ENCODE measurements around the gene OR56A1. TPM values are rescaled to one million over a fixed set of nuclear protein-coding genes. Genes with fewer than 3 reads are reported as not detected.

The OR56A1 gene
- total RNA-seq, 1 experiment from 2014 or later, result not detected

DNA sequence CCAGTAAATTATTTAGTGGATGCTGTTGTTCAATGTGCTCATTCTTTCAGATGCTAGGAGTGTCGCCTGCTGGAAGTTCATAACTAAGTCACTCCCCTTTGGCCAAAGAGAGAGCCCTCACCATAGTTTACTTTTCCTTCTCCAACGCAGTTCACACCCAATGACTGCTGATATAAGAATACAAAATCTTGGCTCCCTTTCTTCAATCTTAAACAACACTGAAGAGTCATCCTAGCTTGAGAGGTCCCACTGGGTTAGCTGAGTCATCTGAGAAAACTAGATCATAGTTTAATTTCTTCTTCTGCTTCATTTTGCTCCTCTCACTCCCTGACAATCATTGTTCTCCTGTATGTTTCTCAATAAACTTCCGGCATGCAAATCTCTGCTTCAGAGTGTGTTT, 38.4 kb downstream of the OR56A1 start:
- TF ChIP-seq, protein P1, sequence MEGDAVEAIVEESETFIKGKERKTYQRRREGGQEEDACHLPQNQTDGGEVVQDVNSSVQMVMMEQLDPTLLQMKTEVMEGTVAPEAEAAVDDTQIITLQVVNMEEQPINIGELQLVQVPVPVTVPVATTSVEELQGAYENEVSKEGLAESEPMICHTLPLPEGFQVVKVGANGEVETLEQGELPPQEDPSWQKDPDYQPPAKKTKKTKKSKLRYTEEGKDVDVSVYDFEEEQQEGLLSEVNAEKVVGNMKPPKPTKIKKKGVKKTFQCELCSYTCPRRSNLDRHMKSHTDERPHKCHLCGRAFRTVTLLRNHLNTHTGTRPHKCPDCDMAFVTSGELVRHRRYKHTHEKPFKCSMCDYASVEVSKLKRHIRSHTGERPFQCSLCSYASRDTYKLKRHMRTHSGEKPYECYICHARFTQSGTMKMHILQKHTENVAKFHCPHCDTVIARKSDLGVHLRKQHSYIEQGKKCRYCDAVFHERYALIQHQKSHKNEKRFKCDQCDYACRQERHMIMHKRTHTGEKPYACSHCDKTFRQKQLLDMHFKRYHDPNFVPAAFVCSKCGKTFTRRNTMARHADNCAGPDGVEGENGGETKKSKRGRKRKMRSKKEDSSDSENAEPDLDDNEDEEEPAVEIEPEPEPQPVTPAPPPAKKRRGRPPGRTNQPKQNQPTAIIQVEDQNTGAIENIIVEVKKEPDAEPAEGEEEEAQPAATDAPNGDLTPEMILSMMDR (IDR thresholded peaks at IDR 0.05; ENCODE audit: unreplicated experiment), result no peak
- Mint-ChIP-seq H3K27ac (ENCODE audit: unreplicated experiment) (no peak overlapping the region), H3K4me3 (ENCODE audit: low read depth, unreplicated experiment) (no peak overlapping the region), H3K27me3 (ENCODE audit: unreplicated experiment) (no peaks in the 10 kb centered on the region), H3K36me3 (ENCODE audit: insufficient read depth, unreplicated experiment) (no peaks in the 10 kb centered on the region), H3K9me3 (ENCODE audit: low read depth, unreplicated experiment) (no peaks in the 10 kb centered on the region), H3K4me1 (ENCODE audit: low read depth, unreplicated experiment) (no peaks in the 10 kb centered on the region)
- CTCF ChIA-PET, result interaction anchor here (1.0 kb wide), 2 partner anchors 362 to 371 kb away, joined by 7 to 9 read pairs; no protein-coding TSS in a partner anchor
- no peak for DNase-seq
- intact Hi-C loops (cut with micrococcal nuclease; ENCODE audit: unreplicated experiment), result loop anchor here (1.0 kb wide), 1 partner anchor 361 kb away; no protein-coding TSS in a partner anchor
- no TSS peak for BruUV-seq (replicated peaks)

DNA sequence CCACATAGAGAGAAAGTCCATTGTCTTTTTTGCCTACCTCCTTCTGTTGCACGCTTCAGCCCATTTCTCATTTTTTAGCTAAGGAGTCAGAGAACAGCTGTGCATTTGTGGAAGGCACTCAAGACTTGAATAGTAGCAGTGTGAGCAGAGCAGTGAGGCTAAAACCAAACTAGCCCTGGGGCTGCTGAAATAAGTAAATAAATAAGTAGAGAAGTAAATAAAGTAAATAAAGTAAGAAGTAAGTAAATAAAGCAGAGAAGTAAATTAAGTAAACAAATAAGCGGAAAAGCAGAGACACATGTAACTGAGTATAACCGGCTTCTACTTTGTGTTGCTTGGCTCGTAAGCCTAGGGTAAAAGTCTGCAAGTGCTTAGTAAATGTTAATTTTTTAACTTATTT, 41.4 kb downstream of the OR56A1 start:
- TF ChIP-seq, protein P1 (IDR thresholded peaks at IDR 0.05; ENCODE audit: unreplicated experiment), result no peak
- CTCF ChIA-PET, result no interaction called here
- no TSS peak for BruUV-seq (replicated peaks)
- Mint-ChIP-seq H3K9me3 (ENCODE audit: low read depth, unreplicated experiment) (no peaks in the 10 kb centered on the region), H3K4me1 (ENCODE audit: low read depth, unreplicated experiment) (no peaks in the 10 kb centered on the region), H3K27me3 (ENCODE audit: unreplicated experiment) (no peaks in the 10 kb centered on the region), H3K36me3 (ENCODE audit: insufficient read depth, unreplicated experiment) (no peaks in the 10 kb centered on the region), H3K4me3 (ENCODE audit: low read depth, unreplicated experiment) (no peak overlapping the region), H3K27ac (ENCODE audit: unreplicated experiment) (no peak overlapping the region)
- no peak for DNase-seq
- intact Hi-C loops (cut with micrococcal nuclease; ENCODE audit: unreplicated experiment), result no loop called here

- TF ChIP-seq, protein P1 (IDR thresholded peaks at IDR 0.05; ENCODE audit: unreplicated experiment), result no peak
- DNase-seq, result no peak
- H3K9me3 Mint-ChIP-seq (ENCODE audit: low read depth, unreplicated experiment), result no peaks in the 10 kb centered on the region
- H3K27ac Mint-ChIP-seq (ENCODE audit: unreplicated experiment), result no peak within 1 kb of the TSS
- no peaks in the 10 kb centered on the region for H3K36me3 Mint-ChIP-seq (ENCODE audit: insufficient read depth, unreplicated experiment)
- BruUV-seq (replicated peaks), result no TSS peak
- H3K27me3 Mint-ChIP-seq (ENCODE audit: unreplicated experiment), result no peaks in the 10 kb centered on the region
- CTCF ChIA-PET, result no interaction called here
- intact Hi-C loops (cut with micrococcal nuclease; ENCODE audit: unreplicated experiment), result no loop called here
- no peaks in the 10 kb centered on the region for H3K4me1 Mint-ChIP-seq (ENCODE audit: low read depth, unreplicated experiment)
- H3K4me3 Mint-ChIP-seq (ENCODE audit: low read depth, unreplicated experiment), result no peak within 1 kb of the TSS
These were observed 43.7 kb downstream of the OR56A1 start, which contains the start of gene OR52L1 for GRCh38 chr11:5986885-5987284. Gene OR52L1, minus strand, starts transcription at chr11:5986985. Its CDS starts 55 bp downstream, at chr11:5986930.

- no peak for DNase-seq
- intact Hi-C loops (cut with micrococcal nuclease; ENCODE audit: unreplicated experiment), result no loop called here
- TF ChIP-seq, protein P1 (IDR thresholded peaks at IDR 0.05; ENCODE audit: unreplicated experiment), result no peak
- no TSS peak for BruUV-seq (replicated peaks)
- no peak overlapping the region for H3K27ac Mint-ChIP-seq (ENCODE audit: unreplicated experiment)
- H3K36me3 Mint-ChIP-seq (ENCODE audit: insufficient read depth, unreplicated experiment), result no peaks in the 10 kb centered on the region
- no peaks in the 10 kb centered on the region for H3K4me1 Mint-ChIP-seq (ENCODE audit: low read depth, unreplicated experiment)
- peaks cover 5% of the 10 kb centered on the region for H3K9me3 Mint-ChIP-seq (ENCODE audit: low read depth, unreplicated experiment)
- CTCF ChIA-PET, result no interaction called here
- no peak overlapping the region for H3K4me3 Mint-ChIP-seq (ENCODE audit: low read depth, unreplicated experiment)
- no peaks in the 10 kb centered on the region for H3K27me3 Mint-ChIP-seq (ENCODE audit: unreplicated experiment)
These were observed 47.1 kb downstream of the OR56A1 start for GRCh38 chr11:5983443-5983842.
